ENCODE results near the gene TBC1D3.
"Not testable (repeated sequence)": the region's sequence is repeated elsewhere in the genome, so short reads cannot be mapped to it uniquely, and the experiment has no call there.

Gene TBC1D3

DNA sequence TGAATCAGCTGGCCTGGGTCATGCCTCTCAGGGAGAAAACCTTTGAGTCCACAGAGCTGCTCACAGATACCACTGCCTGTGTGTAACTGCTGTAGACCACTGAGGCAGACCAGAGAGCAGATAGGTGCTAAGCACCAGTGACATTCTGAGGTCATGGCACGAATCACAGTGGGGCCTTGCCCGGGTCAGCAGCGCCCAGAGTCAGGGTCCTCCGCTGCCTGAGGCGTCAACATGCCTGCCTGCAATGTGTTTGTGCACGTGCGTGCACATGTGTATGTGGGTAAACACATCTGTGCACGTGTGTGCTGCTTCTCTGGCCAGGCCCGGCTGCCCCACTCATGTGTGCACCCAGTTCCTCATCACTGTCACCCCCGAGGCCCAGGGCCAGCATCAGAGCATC lies at the start of gene TBC1D3:
Gene TBC1D3 (minus strand): TSS at position 101 of the 400 bp plus-strand sequence. CDS start 1,526 bp downstream, outside the sequence.
- not testable (repeated sequence) for DNase-seq (ENCODE audit: low read depth in 2 of 2)

DNA sequence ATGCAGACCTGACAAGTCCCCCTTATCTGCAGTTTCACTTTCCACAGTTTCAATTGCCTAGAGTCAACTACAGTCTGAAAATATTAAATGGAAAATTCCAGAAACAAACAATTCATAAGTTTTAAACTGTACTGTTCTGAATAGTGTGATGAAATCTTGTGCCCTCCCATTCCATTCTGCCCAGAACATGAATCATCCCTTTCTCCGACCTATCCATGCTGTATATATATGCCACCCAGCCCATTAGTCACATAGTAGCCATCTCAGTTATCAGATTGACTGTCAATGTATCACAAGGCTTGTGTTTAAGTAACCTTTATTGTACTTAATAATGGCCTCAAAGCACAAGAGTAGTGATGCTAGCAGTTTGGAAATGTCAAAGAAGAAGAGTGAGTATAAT lies 40.4 kb upstream of the TBC1D3 start:
- not testable (repeated sequence) for DNase-seq (ENCODE audit: low read depth in 2 of 2)

DNA sequence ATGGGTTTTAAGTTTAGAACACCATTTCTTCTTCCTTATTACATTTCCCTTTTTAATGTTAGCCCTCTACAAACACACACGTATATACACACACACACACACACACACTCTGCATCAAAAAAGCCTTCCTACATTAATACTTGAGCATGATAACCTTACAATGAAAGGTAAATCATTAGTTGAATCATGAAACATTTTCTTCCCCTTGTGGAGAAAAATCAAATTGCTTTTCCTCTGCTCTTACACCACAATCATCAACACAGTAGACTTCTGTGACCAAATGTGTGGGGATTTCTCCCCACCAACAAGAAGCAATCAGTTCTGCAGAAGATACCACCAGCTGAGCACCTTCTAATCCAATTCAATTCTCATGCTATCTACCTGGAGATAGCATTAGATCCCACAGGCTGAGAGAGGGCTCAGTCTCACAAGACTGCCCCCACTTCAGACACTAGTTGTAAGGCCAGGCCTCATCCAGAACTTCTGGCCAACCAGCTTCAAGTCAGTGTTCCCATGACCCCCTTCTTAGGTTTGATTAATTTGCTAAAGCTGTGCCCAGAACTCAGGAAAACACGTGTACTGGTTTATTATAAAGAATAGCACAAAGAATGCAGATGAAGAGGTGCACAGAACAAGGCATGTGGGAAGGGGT lies 33.6 kb upstream of the TBC1D3 start:
- DNase-seq (ENCODE audit: low read depth in 2 of 2), result not testable (repeated sequence)

DNA sequence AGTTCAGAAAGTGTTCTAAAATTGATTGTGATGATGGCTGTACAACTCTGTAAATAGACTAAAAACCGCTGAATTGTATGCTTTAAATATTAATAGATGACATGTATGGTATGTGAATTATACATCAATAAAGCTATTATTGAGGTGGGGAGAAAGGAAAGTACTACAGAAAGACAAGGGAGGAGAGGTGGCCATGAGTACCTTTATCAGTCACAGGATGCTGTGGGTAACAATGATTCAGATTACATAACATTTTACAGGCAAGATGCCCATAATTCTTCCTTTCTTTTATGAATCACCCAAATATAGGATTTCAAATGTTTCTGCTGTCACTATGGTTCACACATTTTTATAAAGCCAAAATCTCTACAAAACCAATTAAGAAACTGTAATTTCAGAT lies 28.5 kb upstream of the TBC1D3 start:
- not testable (repeated sequence) for DNase-seq (ENCODE audit: low read depth in 2 of 2)

DNA sequence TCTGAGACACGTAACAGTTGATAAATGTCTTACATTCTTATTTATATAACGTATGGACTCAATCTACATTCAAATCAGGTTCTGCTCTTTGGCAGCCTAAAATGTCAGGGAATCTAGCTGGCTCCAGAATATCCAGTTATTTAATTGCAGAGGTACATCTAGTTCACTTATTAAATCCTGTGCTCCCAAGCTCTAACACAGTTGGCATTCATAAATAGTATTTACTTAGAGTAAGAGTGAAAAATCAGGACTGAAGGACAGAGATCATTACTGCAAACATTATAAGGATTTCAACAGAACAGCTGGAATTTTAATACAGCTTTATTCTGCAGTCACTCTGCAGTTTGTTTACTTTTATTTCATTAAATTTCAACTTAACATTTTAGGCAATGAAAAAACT lies 7.9 kb upstream of the TBC1D3 start:
- DNase-seq (ENCODE audit: low read depth in 2 of 2), result not testable (repeated sequence)

DNA sequence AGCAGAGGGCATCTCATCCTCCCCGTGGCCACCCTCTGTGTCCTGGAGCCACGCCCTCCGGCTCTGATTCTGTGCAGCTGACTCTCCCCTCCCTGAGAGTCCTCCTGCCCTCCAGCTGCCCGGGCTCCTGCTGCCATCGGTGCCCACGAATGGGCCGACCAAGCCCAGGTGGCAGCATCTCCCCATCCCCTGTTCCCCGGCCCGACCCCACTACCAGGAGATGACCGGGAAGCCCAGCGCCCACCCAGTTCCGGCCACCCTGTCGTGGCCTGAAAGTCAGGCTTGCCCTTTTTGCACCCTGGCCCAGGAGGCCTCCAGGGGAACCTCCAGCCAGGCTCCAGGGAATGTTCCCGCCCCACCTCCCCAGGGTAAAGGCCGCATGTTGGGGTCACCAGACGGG lies 57.5 kb downstream of the TBC1D3 start:
- not testable (repeated sequence) for DNase-seq (ENCODE audit: low read depth in 2 of 2)

All from stimulated activated CD8-positive, alpha-beta memory T cell treated with anti-CD3 and anti-CD28 coated beads, Interleukin-7, amount 100 ng/mL, for 1 hour (primary cell).